ENCODE results near the gene TRIM26. TPM values are rescaled to one million over a fixed set of nuclear protein-coding genes. Genes with fewer than 3 reads are reported as not detected.

TRIM26 gene
- total RNA-seq, 2 donors from 2014 or later, result 20.0 to 27.8 TPM

- H3K36me3 ChIP-seq, result no peaks in the 10 kb centered on the region
- peak overlapping the region; percentile 96 for H3K27ac ChIP-seq
- H3K9me3 ChIP-seq, result no peaks in the 10 kb centered on the region
- DNase-seq (ENCODE audit: low spot score), result no peak
- peak overlapping the region; percentile 86 to 89 for H3K4me3 ChIP-seq
- H3K27me3 ChIP-seq, result no peaks in the 10 kb centered on the region
- no peak for TF ChIP-seq CTCF (IDR thresholded peaks at IDR 0.05)
- H3K4me1 ChIP-seq, result peaks cover 0 to 29% of the 10 kb centered on the region in 2 donors
These were observed 406 bp upstream of the TRIM26 start for GRCh38 chr6:30213667-30213956.

GRCh38 chr6:30211899-30212298 lies 1.3 kb downstream of the TRIM26 start:
- Histone ChIP-seq H3K4me3 (peak overlapping the region; percentile 86 to 89), H3K4me1 (peaks cover 0 to 43% of the 10 kb centered on the region in 2 donors), H3K36me3 (no peaks in the 10 kb centered on the region), H3K9me3 (no peaks in the 10 kb centered on the region), H3K27ac (no peak overlapping the region), H3K27me3 (no peaks in the 10 kb centered on the region)
- no peak for TF ChIP-seq CTCF (IDR thresholded peaks at IDR 0.05)
- DNase-seq (ENCODE audit: low spot score), result no peak

GRCh38 chr6:30211306-30211705 lies 1.9 kb downstream of the TRIM26 start:
- no peak for DNase-seq (ENCODE audit: low spot score)
- Histone ChIP-seq H3K4me1 (peaks cover 0 to 49% of the 10 kb centered on the region in 2 donors), H3K9me3 (no peaks in the 10 kb centered on the region), H3K27ac (no peak overlapping the region), H3K36me3 (no peaks in the 10 kb centered on the region), H3K27me3 (no peaks in the 10 kb centered on the region), H3K4me3 (no peak overlapping the region)
- no peak for TF ChIP-seq CTCF (IDR thresholded peaks at IDR 0.05)

- H3K36me3 ChIP-seq, result no peaks in the 10 kb centered on the region
- no peak for DNase-seq (ENCODE audit: low spot score)
- no peaks in the 10 kb centered on the region for H3K27me3 ChIP-seq
- H3K4me1 ChIP-seq, result peaks cover 0 to 56% of the 10 kb centered on the region in 2 donors
- H3K4me3 ChIP-seq, result no peak overlapping the region
- peak overlapping the region; percentile 28 to 35 for H3K27ac ChIP-seq
- H3K9me3 ChIP-seq, result no peaks in the 10 kb centered on the region
- TF ChIP-seq CTCF (IDR thresholded peaks at IDR 0.05), result no peak
These were observed 5.4 kb downstream of the TRIM26 start for GRCh38 chr6:30207619-30208295.

GRCh38 chr6:30206799-30207618 lies 6.2 kb downstream of the TRIM26 start:
- H3K36me3 ChIP-seq, result no peaks in the 10 kb centered on the region

More at GRCh38 chr6:30206799-30207618, 6.2 kb downstream of the TRIM26 start:
- no peak overlapping the region for H3K4me3 ChIP-seq
- DNase-seq (ENCODE audit: low spot score), result no peak
- TF ChIP-seq CTCF (IDR thresholded peaks at IDR 0.05), result no peak
- H3K4me1 ChIP-seq, result peaks cover 0 to 53% of the 10 kb centered on the region in 2 donors
- no peaks in the 10 kb centered on the region for H3K27me3 ChIP-seq
- H3K27ac ChIP-seq, result peak overlapping the region; percentile 28 to 35
- H3K9me3 ChIP-seq, result no peaks in the 10 kb centered on the region

All from right atrium auricular region (tissue), 2 donors.